NCI-H1417 (cell line): ENCODE results near the gene TMEM108.

Experiments used
- DNase-seq, 3 experiments: peaks; one replicate each; lab custom pipeline; 2025; lab: John Stamatoyannopoulos, UW

Gene TMEM108

GRCh38 chr3:133162670-133163305 is 124.6 kb downstream of the TMEM108 start:
- peak; percentile 13 to 67 (median 25) for DNase-seq

GRCh38 chr3:133167340-133168024 is 129.3 kb downstream of the TMEM108 start:
- no peak for DNase-seq

GRCh38 chr3:133168025-133168401 is 129.8 kb downstream of the TMEM108 start:
- no peak for DNase-seq

- peak in 1 of 3 experiments; percentile 54 for DNase-seq
Measured at GRCh38 chr3:133169331-133170068, 131.3 kb downstream of the TMEM108 start.

- DNase-seq, result no peak
Measured at GRCh38 chr3:133171831-133172230, 133.6 kb downstream of the TMEM108 start.

GRCh38 chr3:133181392-133182150 is 143.4 kb downstream of the TMEM108 start:
- no peak for DNase-seq

GRCh38 chr3:133187870-133188379 is 149.7 kb downstream of the TMEM108 start:
- no peak for DNase-seq

GRCh38 chr3:133188996-133189395 is 150.8 kb downstream of the TMEM108 start:
- DNase-seq, result peak in 1 of 3 experiments; percentile 19

GRCh38 chr3:133189893-133190292 is 151.7 kb downstream of the TMEM108 start:
- DNase-seq, result no peak

GRCh38 chr3:133191818-133192217 is 153.6 kb downstream of the TMEM108 start:
- DNase-seq, result no peak

- DNase-seq, result no peak
Measured at GRCh38 chr3:133192363-133192945, 154.3 kb downstream of the TMEM108 start.

- no peak for DNase-seq
Measured at GRCh38 chr3:133192967-133193366, 154.8 kb downstream of the TMEM108 start.

GRCh38 chr3:133196527-133196926 is 158.3 kb downstream of the TMEM108 start:
- DNase-seq, result no peak

GRCh38 chr3:133197619-133198018 is 159.4 kb downstream of the TMEM108 start:
- DNase-seq, result no peak

- no peak for DNase-seq
Measured at GRCh38 chr3:133206921-133207320, 168.7 kb downstream of the TMEM108 start.

GRCh38 chr3:133208184-133208583 is 170.0 kb downstream of the TMEM108 start:
- DNase-seq, result peak in 2 of 3 experiments; percentile 27 to 28

GRCh38 chr3:133209871-133210550 is 171.8 kb downstream of the TMEM108 start:
- no peak for DNase-seq

- no peak for DNase-seq
Measured at GRCh38 chr3:133210656-133211055, 172.5 kb downstream of the TMEM108 start.

GRCh38 chr3:133211449-133211848 is 173.3 kb downstream of the TMEM108 start:
- DNase-seq, result peak; percentile 19 to 70 (median 50)

GRCh38 chr3:133211856-133212255 is 173.7 kb downstream of the TMEM108 start:
- peak in 2 of 3 experiments; percentile 12 to 68 for DNase-seq

- peak in 1 of 3 experiments; percentile 3 for DNase-seq
Measured at GRCh38 chr3:133213937-133214336, 175.7 kb downstream of the TMEM108 start.
